GM18519 (cell line): ENCODE measurements around the gene SLC25A47.
A peak's percentile ranks its signal among the peaks of the same experiment; 100 is the strongest.
"Not testable (repeated sequence)": the region's sequence is repeated elsewhere in the genome, so short reads cannot be mapped to it uniquely, and the experiment has no call there.

ENCODE experiments used
- ATAC-seq: cut with Tn5 transposase; IDR thresholded peaks from one replicate; pipeline ENCODE4 v1.9.1; 2021; ENCODE audit warnings: mild to moderate bottlenecking, moderate library complexity; ENCODE audit not compliant: unreplicated experiment, low FRiP score

Gene SLC25A47

GRCh38 chr14:100304825-100305323 is 18.3 kb upstream of the SLC25A47 start:
- no peak for ATAC-seq

GRCh38 chr14:100305324-100306100 is 17.6 kb upstream of the SLC25A47 start:
- ATAC-seq, result no peak

- peak; percentile 78 for ATAC-seq
These were observed 16.8 kb upstream of the SLC25A47 start, which contains the start of gene SLC25A29 for GRCh38 chr14:100306101-100306997. Gene SLC25A29 (minus strand): TSS chr14:100306444. CDS start chr14:100306232, 212 bp downstream.

- no peak for ATAC-seq
These were observed 16.0 kb upstream of the SLC25A47 start for GRCh38 chr14:100306998-100307765.

- no peak for ATAC-seq
These were observed 15.2 kb upstream of the SLC25A47 start for GRCh38 chr14:100307766-100308426.

- ATAC-seq, result not testable (repeated sequence)
These were observed 14.7 kb upstream of the SLC25A47 start for GRCh38 chr14:100308427-100308792.

GRCh38 chr14:100309028-100309737 is 14.0 kb upstream of the SLC25A47 start:
- no peak for ATAC-seq

GRCh38 chr14:100312110-100312876 is 10.8 kb upstream of the SLC25A47 start:
- not testable (repeated sequence) for ATAC-seq

GRCh38 chr14:100312877-100313400 is 10.2 kb upstream of the SLC25A47 start:
- no peak for ATAC-seq

- no peak for ATAC-seq
These were observed 9.5 kb upstream of the SLC25A47 start for GRCh38 chr14:100313464-100314230.

GRCh38 chr14:100314724-100315123 is 8.4 kb upstream of the SLC25A47 start:
- no peak for ATAC-seq

GRCh38 chr14:100317389-100317788 is 5.8 kb upstream of the SLC25A47 start:
- ATAC-seq, result no peak

- ATAC-seq, result peak; percentile 81
These were observed 5.0 kb upstream of the SLC25A47 start for GRCh38 chr14:100317912-100318808.

- ATAC-seq, result no peak
These were observed 2.8 kb upstream of the SLC25A47 start for GRCh38 chr14:100320157-100320856.

- ATAC-seq, result no peak
These were observed 1.5 kb upstream of the SLC25A47 start for GRCh38 chr14:100321473-100322137.
